Epithelial cell of prostate (primary cell): ENCODE measurements around the gene MEP1B.
"Not testable (repeated sequence)": the region's sequence is repeated elsewhere in the genome, so short reads cannot be mapped to it uniquely, and the experiment has no call there.

Experiments used
- DNase-seq: peaks from one replicate; pipeline ENCODE4 v3.0.0-alpha.2; 2011; ENCODE audit warnings: low read depth, low spot score
- H3K27ac ChIP-seq: fragments of 450-650 bp; 2 replicates; pipeline ENCODE4 v1.5.1; 2017; ENCODE audit warnings: mild to moderate bottlenecking

Gene MEP1B

DNA sequence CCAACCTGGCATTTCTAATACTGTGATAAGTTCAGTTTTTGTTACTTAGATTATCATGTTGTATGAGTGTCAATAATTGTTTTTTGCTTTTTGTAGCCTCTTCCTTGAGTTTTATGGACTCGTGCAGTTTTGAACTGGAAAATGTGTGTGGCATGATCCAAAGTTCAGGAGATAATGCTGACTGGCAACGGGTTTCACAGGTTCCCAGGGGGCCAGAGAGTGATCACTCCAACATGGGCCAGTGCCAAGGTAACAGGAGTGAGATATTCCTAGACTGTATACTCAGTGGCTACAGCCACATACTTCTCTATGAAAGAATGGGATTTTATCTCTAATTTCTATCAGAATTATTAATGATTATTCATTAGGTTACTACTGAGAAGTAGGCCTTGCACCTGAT lies 18.2 kb downstream of the MEP1B start:
- no peak for DNase-seq
- H3K27ac ChIP-seq: no peak overlapping the region

DNA sequence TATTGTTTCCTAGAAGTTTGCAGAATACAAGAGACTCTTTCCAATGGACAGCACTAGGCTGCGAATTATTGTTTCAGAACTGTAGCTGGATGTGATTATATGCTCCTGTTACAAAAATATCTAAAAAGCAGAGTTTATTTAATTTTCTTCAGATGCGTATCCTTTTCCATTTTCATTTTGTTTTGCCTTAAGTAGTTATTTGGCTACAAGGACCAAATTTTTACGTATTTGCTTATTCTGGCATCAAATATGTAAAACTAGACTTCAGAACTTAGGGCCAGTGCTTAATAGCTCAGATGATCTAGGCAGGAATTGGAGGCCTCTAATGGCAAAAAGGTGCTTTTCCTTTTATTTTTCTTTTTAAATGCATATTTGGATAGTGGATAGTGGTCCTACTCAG lies 18.7 kb downstream of the MEP1B start:
- H3K27ac ChIP-seq: no peak overlapping the region
- no peak for DNase-seq

DNA sequence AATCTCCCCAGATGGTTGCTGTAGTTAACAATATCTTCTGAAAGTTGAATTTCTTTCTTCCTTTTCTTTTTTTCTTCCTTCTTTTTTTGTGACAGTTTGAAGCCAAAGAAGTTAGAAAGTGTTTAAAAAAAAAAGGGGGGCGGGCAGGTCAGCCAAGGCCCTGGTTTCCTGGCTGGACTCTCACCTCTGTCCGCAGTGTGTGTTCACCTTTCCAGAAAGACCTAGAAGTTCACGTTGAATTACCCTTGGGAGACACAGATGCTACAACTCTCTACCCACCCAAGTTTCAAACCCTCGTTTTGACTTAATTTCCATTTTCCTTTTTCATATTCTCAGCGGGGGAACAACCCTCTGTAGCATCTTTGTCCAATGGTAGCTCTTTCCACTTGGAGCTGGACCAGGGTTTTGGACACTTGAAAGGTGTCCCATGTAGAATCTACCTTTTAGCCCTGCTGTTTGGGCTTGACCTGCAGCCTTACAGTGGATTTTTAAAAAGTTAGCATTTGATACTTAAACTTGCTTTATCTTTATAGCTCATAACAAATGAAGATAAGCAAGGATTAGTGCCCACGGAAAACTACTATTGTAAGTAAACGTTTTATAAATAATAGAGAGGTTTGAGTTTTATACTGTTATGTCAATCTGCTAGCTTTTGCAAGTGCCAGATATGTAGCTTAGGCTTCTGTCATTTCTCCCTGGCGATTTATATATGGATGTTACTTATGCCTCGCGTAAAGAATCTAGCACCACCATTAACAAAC lies 20.0 kb downstream of the MEP1B start:
- H3K27ac ChIP-seq: no peak overlapping the region
- DNase-seq: no peak

DNA sequence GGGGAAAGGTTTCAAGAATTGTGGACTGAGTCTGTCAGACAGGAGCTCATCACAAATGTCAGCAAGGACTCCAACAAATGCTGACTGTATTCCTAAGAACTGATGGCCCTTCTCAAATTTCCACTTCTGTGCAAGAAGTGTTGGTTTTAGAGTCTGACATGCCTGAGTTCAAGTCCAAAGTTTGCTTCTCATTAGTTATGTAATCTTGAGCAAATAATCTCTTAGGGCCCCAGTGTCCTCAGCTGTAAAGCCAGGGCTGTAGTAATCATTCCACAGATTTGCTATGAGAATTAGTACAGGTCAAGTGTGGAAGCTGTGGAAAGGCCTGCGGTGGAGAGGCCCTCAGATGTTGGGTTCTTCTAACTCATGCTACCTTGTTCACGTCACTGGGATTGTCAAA lies 23.9 kb downstream of the MEP1B start:
- no peak for DNase-seq
- H3K27ac ChIP-seq: no peak overlapping the region

DNA sequence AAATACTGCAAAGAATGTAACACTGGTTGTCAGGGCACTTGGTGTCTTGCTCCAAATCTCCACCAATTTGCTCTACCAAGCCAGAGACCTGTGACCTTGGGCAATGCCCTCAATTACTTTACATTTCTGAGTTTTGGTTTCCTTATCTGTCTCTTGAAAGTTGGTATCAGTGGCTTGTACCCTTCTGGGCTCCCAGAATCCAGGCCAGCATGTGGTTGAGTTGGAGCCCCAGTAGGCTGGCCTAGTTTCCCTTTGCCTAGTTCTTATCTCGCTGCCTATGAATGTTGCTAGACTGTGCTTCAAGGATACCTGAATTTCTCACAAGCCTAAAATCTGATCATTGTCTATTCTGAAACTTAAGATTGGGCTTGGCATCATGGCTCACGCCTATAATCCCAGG lies 26.6 kb downstream of the MEP1B start:
- no peak for DNase-seq
- no peak overlapping the region for H3K27ac ChIP-seq

DNA sequence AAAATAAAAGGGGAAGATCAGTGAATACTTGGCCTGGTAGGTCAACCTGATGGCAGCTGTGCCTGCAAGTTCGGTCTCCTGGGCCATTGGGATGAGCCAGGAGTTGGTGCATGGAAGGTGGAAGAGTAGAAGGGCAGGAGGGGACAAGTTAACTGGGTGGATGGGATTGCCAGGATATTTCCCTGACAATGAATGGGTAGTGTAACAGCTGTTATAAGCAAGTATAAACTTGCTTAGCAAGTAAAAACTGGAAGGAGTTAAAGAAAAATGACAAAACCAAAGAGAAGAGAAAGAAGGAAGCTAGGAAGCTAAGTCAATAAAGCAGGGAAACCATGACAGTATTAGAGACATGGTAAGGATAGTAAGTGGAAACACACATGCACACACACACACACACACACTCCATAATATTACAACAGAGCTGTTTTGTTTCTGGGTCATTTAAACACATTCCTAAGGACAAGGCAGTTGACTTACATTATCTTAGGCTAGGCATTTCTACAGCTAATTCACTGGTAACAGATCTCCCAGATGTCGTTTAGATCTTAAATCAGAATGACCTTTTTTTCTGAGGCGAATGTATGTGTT lies 29.7 kb downstream of the MEP1B start:
- peak; percentile 6 for DNase-seq
- H3K27ac ChIP-seq: no peak overlapping the region

DNA sequence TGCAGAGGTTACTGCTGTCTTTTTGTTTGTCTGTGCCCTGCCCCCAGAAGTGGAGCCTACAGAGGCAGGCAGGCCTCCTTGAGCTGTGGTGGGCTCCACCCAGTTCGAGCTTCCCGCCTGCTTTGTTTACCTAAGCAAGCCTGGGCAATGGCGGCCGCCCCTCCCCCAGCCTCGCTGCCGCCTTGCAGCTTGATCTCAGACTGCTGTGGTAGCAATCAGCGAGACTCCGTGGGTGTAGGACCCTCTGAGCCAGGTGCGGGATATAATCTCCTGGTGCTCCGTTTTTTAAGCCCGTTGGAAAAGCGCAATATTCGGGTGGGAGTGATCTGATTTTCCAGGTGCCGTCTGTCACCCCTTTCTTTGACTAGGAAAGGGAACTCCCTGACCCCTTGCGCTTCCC lies 43.5 kb downstream of the MEP1B start:
- not testable (repeated sequence) for DNase-seq, H3K27ac ChIP-seq

DNA sequence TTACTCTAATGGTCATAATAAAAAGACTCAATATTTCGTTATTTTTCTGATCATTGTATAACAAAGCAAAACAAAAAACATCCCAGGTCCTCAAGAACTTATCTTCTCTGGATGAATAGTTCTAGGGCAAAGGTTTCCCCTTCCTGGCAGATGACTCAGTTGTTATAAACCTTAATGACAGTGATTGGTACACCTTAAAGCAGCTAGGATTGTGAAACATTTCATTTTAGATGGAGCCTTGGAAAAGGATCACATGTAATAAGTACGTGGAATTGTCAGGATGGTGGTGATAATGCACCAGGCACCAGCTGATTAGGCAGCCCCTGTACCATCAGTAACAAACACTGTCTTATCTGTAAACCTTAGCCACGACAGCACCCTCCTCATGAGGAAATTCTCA lies 47.2 kb downstream of the MEP1B start:
- DNase-seq: no peak
- H3K27ac ChIP-seq: no peak overlapping the region

DNA sequence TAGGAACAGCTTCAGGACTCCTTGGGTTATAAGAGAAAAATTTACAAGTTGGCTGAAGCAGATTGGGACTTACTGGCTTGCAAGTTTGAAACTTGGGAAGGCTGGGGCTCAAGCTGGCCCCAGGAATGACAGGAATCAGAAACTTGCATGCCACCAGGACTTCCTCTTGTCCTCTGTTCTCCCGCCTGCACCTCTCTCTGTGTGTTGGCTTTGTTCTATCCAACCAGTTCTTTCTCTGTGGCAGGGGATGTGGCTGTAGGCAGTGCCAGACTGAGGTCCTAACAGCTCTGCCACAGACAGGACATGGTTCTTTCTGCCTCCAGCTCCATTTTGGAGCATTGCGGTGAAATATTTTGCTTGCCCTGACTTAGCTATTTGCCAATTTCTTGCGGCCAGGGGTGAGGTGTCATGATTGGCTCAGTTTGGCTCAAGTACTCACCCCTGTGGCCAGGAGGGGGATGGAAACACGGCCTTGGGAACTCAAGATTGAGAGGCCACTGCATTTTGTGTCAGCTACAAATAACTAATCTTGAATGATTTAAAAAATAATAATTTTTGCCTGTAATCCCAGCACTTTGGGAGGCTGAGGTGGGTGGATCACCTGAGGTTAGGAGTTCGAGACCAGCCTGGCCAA lies 48.9 kb downstream of the MEP1B start:
- DNase-seq: no peak
- H3K27ac ChIP-seq: no peak overlapping the region

DNA sequence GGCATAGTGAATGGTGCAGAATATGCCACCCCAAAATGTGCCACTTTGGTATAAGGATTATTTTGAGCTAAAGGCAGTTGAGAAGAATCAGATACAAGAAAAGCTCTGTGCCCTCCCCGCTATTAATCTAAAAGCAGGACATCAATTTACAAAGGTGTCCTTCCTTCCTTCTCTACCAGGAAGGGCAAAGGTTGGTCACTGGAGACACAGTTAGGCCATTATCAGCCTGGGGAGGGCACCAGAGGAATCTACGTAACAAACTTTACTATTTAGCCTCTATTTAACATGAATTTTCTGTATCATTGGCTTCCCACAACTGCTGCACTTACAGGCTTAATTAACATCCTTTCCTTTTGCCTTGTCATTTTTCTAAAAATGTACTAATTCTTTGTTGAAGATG lies 52.6 kb downstream of the MEP1B start:
- no peak overlapping the region for H3K27ac ChIP-seq
- no peak for DNase-seq

DNA sequence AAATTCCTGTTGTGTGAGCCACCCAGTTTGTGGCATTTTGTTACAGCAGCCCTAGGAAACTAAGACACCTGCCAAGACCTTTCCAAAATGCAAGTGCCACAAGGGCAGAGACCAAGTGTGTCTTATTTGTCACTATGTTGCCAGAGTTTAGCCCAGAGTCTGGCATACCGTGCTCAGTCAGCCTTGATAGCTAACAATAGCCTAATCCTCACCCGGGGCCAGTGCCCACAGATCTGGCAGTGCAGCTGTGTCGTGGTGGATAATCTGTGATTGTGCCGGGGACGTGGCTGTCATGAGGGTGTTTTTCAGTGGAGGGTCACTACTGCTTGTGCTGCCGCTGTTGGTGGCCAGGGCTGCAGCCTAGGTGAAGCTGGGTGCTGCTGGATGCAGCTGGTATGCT lies 53.5 kb downstream of the MEP1B start:
- no peak for DNase-seq
- H3K27ac ChIP-seq: no peak overlapping the region

DNA sequence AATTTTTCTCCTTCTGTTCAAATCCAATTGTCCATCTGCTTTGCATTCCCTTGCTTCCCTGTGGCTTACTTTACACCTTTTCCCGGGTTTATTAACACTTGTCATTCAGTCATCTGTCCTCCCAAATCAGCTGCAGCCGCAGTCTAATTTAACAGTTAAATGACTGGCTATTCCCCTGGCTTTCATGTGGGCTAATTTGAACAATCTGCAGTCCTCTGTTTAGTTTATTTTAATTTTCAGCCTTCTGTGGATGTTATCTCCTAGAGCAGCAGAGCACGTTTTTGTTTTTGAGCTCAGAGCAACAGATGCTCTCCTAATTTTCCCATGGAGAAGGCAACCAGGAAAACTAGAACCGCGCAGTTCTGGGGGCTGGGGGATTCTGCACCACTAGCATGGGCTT lies 55.0 kb downstream of the MEP1B start:
- DNase-seq: no peak
- H3K27ac ChIP-seq: no peak overlapping the region

DNA sequence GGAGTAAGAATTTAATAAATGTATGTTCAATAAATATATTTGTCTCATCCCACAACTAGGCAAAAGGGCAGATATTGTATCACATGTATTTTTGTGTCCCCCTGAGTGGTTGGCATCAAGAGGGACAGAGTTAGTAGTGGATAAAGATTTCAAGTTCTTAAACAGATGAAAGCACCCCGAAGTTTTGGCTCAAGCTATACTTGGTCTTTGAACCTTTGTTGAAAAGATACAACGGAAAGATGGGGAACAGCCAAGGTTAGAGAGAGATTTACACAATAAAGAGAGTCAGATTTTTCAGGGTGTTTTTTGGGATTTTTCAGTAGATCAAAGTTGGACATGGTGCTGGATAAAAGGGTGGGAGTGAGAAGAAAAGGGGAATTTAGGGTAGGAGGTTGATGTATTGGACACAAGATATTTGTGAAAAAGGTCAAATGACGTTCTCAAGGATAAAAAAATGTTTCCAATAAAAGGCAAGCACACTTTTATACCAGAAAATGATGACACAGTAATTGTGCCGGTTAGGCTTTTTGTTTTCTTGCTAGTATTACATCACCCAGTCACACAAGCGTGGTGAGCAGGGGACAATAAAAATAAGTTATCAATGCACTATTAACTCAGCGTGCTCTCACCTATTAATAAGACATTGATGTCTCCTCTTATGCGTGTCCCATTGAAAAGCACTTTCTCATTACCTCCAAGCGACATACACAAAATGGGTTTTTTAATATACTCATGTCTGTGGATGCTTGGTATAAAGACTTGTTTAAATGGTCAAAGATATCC lies 59.5 kb downstream of the MEP1B start:
- no peak for DNase-seq
- H3K27ac ChIP-seq: no peak overlapping the region

DNA sequence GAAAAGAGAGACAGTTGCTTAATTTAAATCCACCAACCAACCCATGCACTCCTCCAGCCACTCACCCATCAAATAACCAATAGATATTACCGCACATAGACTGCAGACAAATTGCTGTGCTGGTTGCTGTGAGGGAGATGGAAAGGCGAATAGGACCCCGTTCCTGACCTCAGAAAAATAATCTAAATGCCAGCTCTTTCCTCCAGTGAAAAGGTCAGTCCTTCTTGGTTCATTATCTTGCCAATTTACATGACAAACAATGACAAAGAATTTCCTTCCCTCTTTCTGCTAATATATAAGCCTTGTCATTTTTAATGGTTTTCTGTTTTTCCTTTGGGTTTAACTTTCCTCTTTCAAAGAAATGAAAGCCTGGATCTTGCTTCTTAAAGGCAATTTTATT lies 61.6 kb downstream of the MEP1B start:
- H3K27ac ChIP-seq: no peak overlapping the region
- no peak for DNase-seq

DNA sequence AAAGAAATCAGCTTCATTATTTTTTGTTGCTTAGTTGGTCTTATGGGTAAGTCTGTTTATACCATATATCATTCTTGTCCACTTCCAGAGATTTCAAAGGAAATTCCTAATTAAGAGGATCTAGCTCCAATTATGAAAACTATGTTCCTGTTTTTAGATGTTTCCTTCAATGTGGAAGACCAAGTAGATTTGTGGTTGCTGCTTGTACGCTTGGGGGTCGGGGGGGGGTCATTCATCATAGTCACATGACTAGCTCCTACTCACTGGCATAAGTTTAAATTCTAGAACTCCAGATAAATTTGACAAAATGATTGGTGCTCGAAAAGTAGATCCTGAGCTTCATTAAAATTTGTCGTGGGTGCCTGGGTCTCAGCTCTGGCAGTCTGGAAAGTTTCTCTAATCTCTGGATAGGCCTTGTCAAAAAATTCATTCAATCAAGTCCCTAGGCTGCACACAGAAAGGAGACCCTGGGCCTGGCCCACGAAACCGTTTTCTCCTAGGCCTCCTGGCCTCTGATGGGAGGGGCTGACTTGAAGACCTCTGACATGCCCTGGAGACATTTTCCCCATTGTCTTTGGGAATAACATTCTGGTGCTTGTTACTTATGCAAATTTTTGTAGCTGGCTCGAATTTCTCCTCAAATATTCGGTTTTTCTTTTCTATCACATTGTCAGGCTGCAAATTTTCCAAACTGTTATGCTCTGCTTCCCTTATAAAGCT lies 62.5 kb downstream of the MEP1B start:
- H3K27ac ChIP-seq: no peak overlapping the region
- DNase-seq: no peak

DNA sequence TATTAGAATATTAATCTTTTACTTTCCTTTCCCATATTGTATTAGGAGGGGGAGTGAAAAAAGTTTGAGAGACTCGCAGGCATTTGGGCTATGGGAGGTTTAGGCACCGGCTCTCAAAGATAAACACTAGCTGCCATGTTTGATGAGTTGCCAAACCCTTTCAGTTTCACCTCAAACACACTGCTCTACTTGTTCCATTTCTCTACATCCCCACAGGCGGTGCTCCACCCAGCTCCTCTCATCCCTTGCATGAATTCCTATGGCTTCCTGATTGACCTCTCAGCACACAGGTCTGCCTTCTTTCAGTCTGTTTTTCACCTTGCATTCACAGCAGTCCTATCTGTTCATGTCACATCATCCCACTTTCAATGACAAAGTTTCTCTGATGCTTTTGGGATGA lies 65.7 kb downstream of the MEP1B start:
- no peak overlapping the region for H3K27ac ChIP-seq
- DNase-seq: no peak

DNA sequence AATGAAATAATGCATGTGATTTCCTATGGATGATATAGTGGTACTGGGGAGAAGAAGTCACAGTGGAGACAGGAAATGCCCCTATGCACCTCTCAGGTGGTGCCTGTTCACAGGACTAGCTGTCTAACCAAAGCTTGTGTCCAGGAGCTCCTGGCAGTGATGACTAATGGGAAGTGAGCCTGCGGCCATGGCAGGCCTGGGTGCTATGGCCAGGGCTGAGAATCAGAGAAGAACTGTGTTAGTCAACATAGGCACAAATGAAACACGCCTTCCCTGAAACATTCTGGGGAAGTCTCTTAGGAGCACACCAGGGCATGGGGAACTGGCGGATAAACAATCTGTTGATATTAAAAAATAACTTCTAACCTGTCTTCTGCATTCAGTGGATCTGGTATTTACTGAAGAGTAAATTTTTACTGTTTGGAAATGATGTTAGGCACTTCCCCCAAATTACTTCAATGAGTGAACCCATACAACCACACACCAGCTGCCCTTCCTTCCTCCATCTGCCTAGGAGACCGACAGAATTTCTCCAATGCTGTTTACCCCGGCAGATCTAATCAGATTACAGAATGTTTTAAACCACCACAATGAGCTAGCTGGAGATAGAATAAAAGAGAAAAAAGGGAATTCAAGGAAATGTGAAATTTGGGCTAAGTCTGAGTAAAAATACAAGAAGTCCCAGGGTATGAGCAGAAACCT lies 67.4 kb downstream of the MEP1B start:
- no peak overlapping the region for H3K27ac ChIP-seq
- no peak for DNase-seq

DNA sequence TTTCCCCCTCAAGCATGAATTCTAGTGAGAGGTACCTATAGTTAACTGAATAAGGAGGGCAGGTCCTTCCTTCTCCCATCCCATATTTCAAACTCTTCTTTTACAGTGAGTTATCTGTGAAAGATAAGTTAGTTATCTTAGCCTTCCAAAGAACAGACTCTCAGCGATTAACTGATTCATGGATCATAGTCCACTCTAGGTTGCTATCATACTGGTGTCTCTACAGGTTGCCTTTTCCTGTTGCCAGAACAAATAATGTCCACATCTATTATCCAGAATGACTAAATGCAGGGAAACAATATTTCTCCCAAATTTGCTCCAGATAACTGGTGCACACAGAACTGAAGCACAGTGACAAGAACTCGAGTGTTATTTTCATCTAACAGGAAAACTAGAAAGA lies 68.3 kb downstream of the MEP1B start:
- H3K27ac ChIP-seq: no peak overlapping the region
- no peak for DNase-seq

DNA sequence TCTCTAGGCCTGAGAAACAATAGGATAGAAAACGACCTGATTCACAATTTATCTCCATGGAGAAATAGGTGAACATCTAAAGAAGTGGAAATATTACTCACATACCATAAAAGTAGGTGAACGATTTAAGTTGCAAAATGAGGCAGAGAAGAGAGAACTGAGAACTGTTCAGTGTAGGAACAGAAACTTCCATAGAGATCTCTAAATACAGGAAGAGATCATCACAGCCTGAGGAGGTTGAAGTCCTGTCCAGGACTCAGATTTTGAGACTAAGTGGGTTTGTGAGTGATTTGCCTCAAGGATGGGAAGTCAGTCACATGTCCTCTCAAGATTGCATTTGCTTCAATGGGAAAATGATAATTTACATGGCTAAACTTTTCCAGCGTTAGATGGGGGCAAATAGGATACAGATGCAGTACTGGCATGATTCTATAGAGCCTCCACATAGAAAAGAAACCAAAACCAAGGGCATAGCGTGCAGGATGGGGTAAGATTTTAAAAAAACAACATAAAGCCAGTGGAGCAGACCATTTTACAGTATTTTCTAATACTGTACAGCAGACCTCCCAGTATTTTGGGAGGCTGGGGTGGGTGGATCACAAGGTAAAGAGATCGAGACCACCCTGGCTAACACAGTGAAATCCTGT lies 68.8 kb downstream of the MEP1B start:
- DNase-seq: no peak
- H3K27ac ChIP-seq: no peak overlapping the region
